H9 (cell line): ENCODE measurements around the gene TRPC4AP. TPM values are rescaled to one million over a fixed set of nuclear protein-coding genes. Genes with fewer than 3 reads are reported as not detected.

Source experiments
- DNase-seq: peaks from one replicate; pipeline ENCODE4 v3.0.0-alpha.2; 2017
- H2AFZ ChIP-seq: one replicate; pipeline ENCODE4 v1.6.1; 2013; ENCODE audit warnings: mild to moderate bottlenecking, low read length, control low read depth, moderate library complexity
- H2AK5ac ChIP-seq: 2 replicates; pipeline ENCODE4 v1.6.1; 2013; ENCODE audit warnings: low read length, control low read depth, mixed read lengths; ENCODE audit not compliant: insufficient read length
- H2BK120ac ChIP-seq: one replicate; pipeline ENCODE4 v1.6.1; 2013; ENCODE audit warnings: low read depth, mild to moderate bottlenecking, low read length, control low read depth, inconsistent platforms; ENCODE audit not compliant: poor library complexity, severe bottlenecking
- H2BK12ac ChIP-seq: 2 replicates; pipeline ENCODE4 v1.6.1; 2013; ENCODE audit warnings: low read length, control low read depth, mixed read lengths, low read depth; ENCODE audit not compliant: insufficient read length
- H2BK15ac ChIP-seq: 2 replicates; pipeline ENCODE4 v1.6.1; 2013; ENCODE audit warnings: low read depth, low read length, control low read depth
- H2BK20ac ChIP-seq: one replicate; pipeline ENCODE4 v1.6.1; 2013; ENCODE audit warnings: low read depth, mild to moderate bottlenecking, low read length, control low read depth, inconsistent platforms; ENCODE audit not compliant: poor library complexity, severe bottlenecking
- H2BK5ac ChIP-seq: 2 replicates; pipeline ENCODE4 v1.6.1; 2013; ENCODE audit warnings: low read length, control low read depth, mixed read lengths; ENCODE audit not compliant: insufficient read length
- H3K14ac ChIP-seq: 2 replicates; pipeline ENCODE4 v1.6.1; 2013; ENCODE audit warnings: low read length, control low read depth; ENCODE audit not compliant: insufficient read depth
- H3K18ac ChIP-seq: 2 replicates; pipeline ENCODE4 v1.6.1; 2013; ENCODE audit warnings: low read depth, mild to moderate bottlenecking, mixed read lengths, low read length, control low read depth; ENCODE audit not compliant: insufficient read length
- H3K23ac ChIP-seq: 2 replicates; pipeline ENCODE4 v1.6.1; 2013; ENCODE audit warnings: low read length, control low read depth, mixed read lengths, low read depth; ENCODE audit not compliant: insufficient read length
- H3K23me2 ChIP-seq: 2 replicates; pipeline ENCODE4 v1.6.1; 2013; ENCODE audit warnings: low read depth, mild to moderate bottlenecking, mixed read lengths, low read length, control low read depth; ENCODE audit not compliant: insufficient read length, poor library complexity, severe bottlenecking
- H3K27ac ChIP-seq: 2 replicates; pipeline ENCODE4 v1.5.1; 2013; ENCODE audit warnings: low read length, control low read depth, mixed read lengths, low read depth; ENCODE audit not compliant: insufficient read length
- H3K27me3 ChIP-seq: 2 replicates; pipeline ENCODE4 v1.6.1; 2013; ENCODE audit warnings: low read length, control low read depth, inconsistent platforms; ENCODE audit not compliant: insufficient read depth
- H3K4ac ChIP-seq: 2 replicates; pipeline ENCODE4 v1.6.1; 2013; ENCODE audit warnings: low read depth, mild to moderate bottlenecking, control low read depth, inconsistent platforms, low read length, moderate library complexity
- H3K4me1 ChIP-seq: 2 replicates; pipeline ENCODE4 v1.6.1; 2013; ENCODE audit warnings: low read length, control low read depth, inconsistent platforms; ENCODE audit not compliant: insufficient read depth
- H3K4me2 ChIP-seq: 2 replicates; pipeline ENCODE4 v1.6.1; 2013; ENCODE audit warnings: low read length, control low read depth, mixed read lengths; ENCODE audit not compliant: insufficient read length, insufficient read depth
- H3K56ac ChIP-seq: 2 replicates; pipeline ENCODE4 v1.6.1; 2013; ENCODE audit warnings: low read depth, mild to moderate bottlenecking, mixed read lengths, low read length, control low read depth; ENCODE audit not compliant: insufficient read length
- H3K79me1 ChIP-seq: 2 replicates; pipeline ENCODE4 v1.6.1; 2013; ENCODE audit warnings: low read depth, mild to moderate bottlenecking, moderate library complexity, low read length, control low read depth, inconsistent platforms; ENCODE audit not compliant: insufficient read depth, poor library complexity, severe bottlenecking
- H3K79me2 ChIP-seq: 2 replicates; pipeline ENCODE4 v1.6.1; 2013; ENCODE audit warnings: low read length, control low read depth, inconsistent platforms; ENCODE audit not compliant: insufficient read depth
- H3K9ac ChIP-seq: 2 replicates; pipeline ENCODE4 v1.6.1; 2013; ENCODE audit warnings: low read length, control low read depth, mixed read lengths; ENCODE audit not compliant: insufficient read length; ENCODE audit errors: extremely low read depth
- H3K9me3 ChIP-seq: one replicate; pipeline ENCODE4 v1.6.1; 2013; ENCODE audit warnings: low read depth, low read length, inconsistent platforms; ENCODE audit not compliant: control insufficient read depth
- H3T11ph ChIP-seq: one replicate; pipeline ENCODE4 v1.6.1; 2013; ENCODE audit warnings: mild to moderate bottlenecking, low read length, control low read depth, inconsistent platforms
- H4K20me1 ChIP-seq: one replicate; pipeline ENCODE4 v1.6.1; 2013; ENCODE audit not compliant: control insufficient read depth, insufficient read length, insufficient read depth
- H4K5ac ChIP-seq: 2 replicates; pipeline ENCODE4 v1.6.1; 2013; ENCODE audit warnings: low read depth, mild to moderate bottlenecking, mixed read lengths, low read length, control low read depth; ENCODE audit not compliant: insufficient read length
- H4K8ac ChIP-seq: replicated peaks from 2 replicates; pipeline ENCODE4 v1.6.1; 2013; ENCODE audit warnings: low read length, control low read depth, mixed read lengths, low read depth; ENCODE audit not compliant: insufficient read length
- H4K91ac ChIP-seq: 2 replicates; pipeline ENCODE4 v1.6.1; 2013; ENCODE audit warnings: low read depth, mild to moderate bottlenecking, moderate library complexity, mixed read lengths, low read length, control low read depth; ENCODE audit not compliant: insufficient read length
- H3K27ac Mint-ChIP-seq, 3 experiments: 2 replicates in 2 of 3; 3 replicates in 1 of 3; pipeline ENCODE4 v1.8.0; 2020 to 2021; ENCODE audit warnings: mixed read lengths in 3 of 3, mild to moderate bottlenecking in 1 of 3, moderate library complexity in 1 of 3
- H3K27me3 Mint-ChIP-seq: 2 replicates; pipeline ENCODE4 v1.8.0; 2021; ENCODE audit warnings: low read depth, mild to moderate bottlenecking, moderate library complexity, mixed read lengths
- H3K36me3 Mint-ChIP-seq, 3 experiments: 2 replicates in 2 of 3; 3 replicates in 1 of 3; pipeline ENCODE4 v1.8.0; 2020 to 2021; ENCODE audit warnings: low read depth in 3 of 3, mixed read lengths in 3 of 3; ENCODE audit not compliant: insufficient read depth in 1 of 3
- H3K4me1 Mint-ChIP-seq, 2 experiments: 2 replicates each; pipeline ENCODE4 v1.8.0; 2020; ENCODE audit warnings: mixed read lengths in 2 of 2
- H3K4me3 Mint-ChIP-seq, 2 experiments: 2 replicates in 1 of 2; 3 replicates in 1 of 2; pipeline ENCODE4 v1.8.0; 2020 to 2021; ENCODE audit warnings: mild to moderate bottlenecking in 2 of 2, mixed read lengths in 2 of 2, moderate library complexity in 1 of 2
- H3K9me3 Mint-ChIP-seq, 2 experiments: 2 replicates in 1 of 2; 3 replicates in 1 of 2; pipeline ENCODE4 v1.8.0; 2020; ENCODE audit warnings: mild to moderate bottlenecking in 2 of 2, mixed read lengths in 2 of 2, moderate library complexity in 1 of 2
- WGBS: extraction: QIAGEN DNeasy Blood & Tissue Kit; methylation state at CpG from one replicate; pipeline ENCODE4 v1.1.7; 2013; ENCODE audit warnings: missing lambda C conversion rate, low lambda C conversion rate, mixed read lengths; ENCODE audit not compliant: insufficient read length; ENCODE audit errors: extremely low coverage; 5-methylcytosine and 5-hydroxymethylcytosine counted together
- total RNA-seq: library from RNA; stranded (reverse); gene quantifications from 2 replicates; pipeline ENCODE4 v1.2.1, GENCODE V29; 2021
- TF ChIP-seq, protein P1 (sequence below): fragments of 200-600 bp; sonication (generic); conservative IDR thresholded peaks from 3 replicates; pipeline ENCODE4 v1.8.0; 2021; ENCODE audit warnings: antibody characterized with exemption, mild to moderate bottlenecking

Gene TRPC4AP
- total RNA-seq, 1 experiment from 2014 or later = 93.9 TPM

DNA sequence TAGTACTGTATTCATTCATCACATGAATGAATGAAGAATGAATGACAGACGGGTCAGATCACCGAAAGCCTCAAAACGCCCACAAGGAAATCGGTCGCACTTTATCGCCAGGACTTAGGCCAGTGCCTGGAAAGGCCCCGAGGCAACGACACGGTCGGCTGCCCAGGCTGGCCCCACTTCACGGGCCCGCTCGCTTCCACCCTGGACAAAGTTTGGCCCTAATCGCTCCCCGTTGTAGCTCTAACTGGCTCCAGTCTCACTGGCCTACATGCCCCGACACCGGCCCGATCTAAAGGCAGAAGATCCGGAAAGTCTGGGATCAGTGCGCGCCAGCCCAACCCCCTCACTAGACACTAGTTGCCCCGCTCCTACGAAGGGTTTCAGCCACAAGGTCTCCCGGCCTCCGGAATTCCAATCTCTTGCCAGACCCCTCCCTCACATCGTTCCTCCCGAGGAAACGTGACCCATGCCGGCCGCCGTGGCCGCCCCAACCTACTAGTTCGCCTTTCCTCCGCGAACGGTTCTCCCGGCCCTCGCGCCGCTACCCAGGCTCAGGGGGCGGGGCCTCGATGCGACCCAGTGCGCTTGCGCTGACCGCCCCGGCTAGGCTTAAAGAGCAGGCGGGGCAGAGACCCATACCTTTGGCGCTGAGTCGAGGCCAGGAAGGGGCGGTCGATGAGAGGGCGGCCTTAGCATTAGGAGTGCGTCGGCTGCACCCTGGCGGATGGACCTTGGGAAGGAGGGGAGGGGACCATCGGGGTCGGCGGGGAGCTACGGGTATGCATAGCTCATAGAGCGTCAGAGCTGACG is 137.2 kb downstream of the TRPC4AP start, which contains the start of the genes GSS and MYH7B:
Gene GSS (minus strand): TSS at position 576 of the 810 bp plus-strand sequence. CDS start 3,954 bp downstream, outside the sequence.
Gene MYH7B (plus strand): TSS at position 638 of the 810 bp plus-strand sequence. CDS start 22,138 bp downstream, outside the sequence.
- H2BK12ac ChIP-seq = no peak within 1 kb of the TSS
- DNase-seq = peak; percentile 99
- H3K56ac ChIP-seq = no peak within 1 kb of the TSS
- H3K36me3 Mint-ChIP-seq = 0 out of 7 replicates have a peak, but pooled peaks cover 0 to 1% (median 0%) of the 10 kb centered on the region in 3 experiments
- peak within 1 kb of the TSS; percentile 57 to 98 (median 97) for H3K27ac Mint-ChIP-seq
- no peak within 1 kb of the TSS for H2BK5ac ChIP-seq
- no peak within 1 kb of the TSS for H4K5ac ChIP-seq
- TF ChIP-seq, protein P1, sequence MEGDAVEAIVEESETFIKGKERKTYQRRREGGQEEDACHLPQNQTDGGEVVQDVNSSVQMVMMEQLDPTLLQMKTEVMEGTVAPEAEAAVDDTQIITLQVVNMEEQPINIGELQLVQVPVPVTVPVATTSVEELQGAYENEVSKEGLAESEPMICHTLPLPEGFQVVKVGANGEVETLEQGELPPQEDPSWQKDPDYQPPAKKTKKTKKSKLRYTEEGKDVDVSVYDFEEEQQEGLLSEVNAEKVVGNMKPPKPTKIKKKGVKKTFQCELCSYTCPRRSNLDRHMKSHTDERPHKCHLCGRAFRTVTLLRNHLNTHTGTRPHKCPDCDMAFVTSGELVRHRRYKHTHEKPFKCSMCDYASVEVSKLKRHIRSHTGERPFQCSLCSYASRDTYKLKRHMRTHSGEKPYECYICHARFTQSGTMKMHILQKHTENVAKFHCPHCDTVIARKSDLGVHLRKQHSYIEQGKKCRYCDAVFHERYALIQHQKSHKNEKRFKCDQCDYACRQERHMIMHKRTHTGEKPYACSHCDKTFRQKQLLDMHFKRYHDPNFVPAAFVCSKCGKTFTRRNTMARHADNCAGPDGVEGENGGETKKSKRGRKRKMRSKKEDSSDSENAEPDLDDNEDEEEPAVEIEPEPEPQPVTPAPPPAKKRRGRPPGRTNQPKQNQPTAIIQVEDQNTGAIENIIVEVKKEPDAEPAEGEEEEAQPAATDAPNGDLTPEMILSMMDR = peak; percentile 58; the same call in 2 of the 3 replicates
- WGBS = no CpG with 5 or more reads among the region's 62 CpGs
- H3K9me3 ChIP-seq = no peaks in the 10 kb centered on the region
- no peak within 1 kb of the TSS for H4K91ac ChIP-seq
- H3T11ph ChIP-seq = no peak within 1 kb of the TSS
- H3K4me1 ChIP-seq = no peaks in the 10 kb centered on the region
- H3K79me1 ChIP-seq = no peaks in the 10 kb centered on the region
- no peaks in the 10 kb centered on the region for H3K27me3 ChIP-seq
- H3K79me2 ChIP-seq = no peaks in the 10 kb centered on the region
- no peak within 1 kb of the TSS for H2AK5ac ChIP-seq
- no peak within 1 kb of the TSS for H2BK20ac ChIP-seq
- H2BK120ac ChIP-seq = no peak within 1 kb of the TSS
- H3K23ac ChIP-seq = no peak within 1 kb of the TSS
- peaks cover 40 to 46% of the 10 kb centered on the region in 2 experiments for H3K4me1 Mint-ChIP-seq
- H3K9ac ChIP-seq = peak within 1 kb of the TSS; percentile 31
- no peak within 1 kb of the TSS for H2AFZ ChIP-seq
- peak within 1 kb of the TSS; percentile 14 for H3K18ac ChIP-seq
- H4K20me1 ChIP-seq = no peaks in the 10 kb centered on the region
- H2BK15ac ChIP-seq = no peak within 1 kb of the TSS
- no peak within 1 kb of the TSS for H3K4ac ChIP-seq
- H3K4me2 ChIP-seq = peak within 1 kb of the TSS; percentile 50
- peak within 1 kb of the TSS; percentile 43; the same call in 1 of the 2 replicates for H3K14ac ChIP-seq
- H3K23me2 ChIP-seq = peaks cover 5% of the 10 kb centered on the region
- H3K27ac ChIP-seq = no peak within 1 kb of the TSS
- no peak within 1 kb of the TSS for H4K8ac ChIP-seq
- peak within 1 kb of the TSS; percentile 94 to 98 for H3K4me3 Mint-ChIP-seq
- H3K27me3 Mint-ChIP-seq = no peaks in the 10 kb centered on the region; the same call in none of the 2 replicates
- no peaks in the 10 kb centered on the region; a peak in 1 of 5 replicates for H3K9me3 Mint-ChIP-seq
